SH-SY5Y (cell line): ENCODE data around the gene SEL1L.

ENCODE experiments used
- GATA2 ChIP-seq: IDR thresholded peaks from 2 replicates; pipeline ENCODE4 v1.6.1; 2011; ENCODE audit warnings: mild to moderate bottlenecking, low read depth, low read length
- GATA3 ChIP-seq: IDR thresholded peaks from 2 replicates; pipeline ENCODE4 v1.6.1; 2011; ENCODE audit warnings: low read depth, mild to moderate bottlenecking, low read length, moderate library complexity

DNA sequence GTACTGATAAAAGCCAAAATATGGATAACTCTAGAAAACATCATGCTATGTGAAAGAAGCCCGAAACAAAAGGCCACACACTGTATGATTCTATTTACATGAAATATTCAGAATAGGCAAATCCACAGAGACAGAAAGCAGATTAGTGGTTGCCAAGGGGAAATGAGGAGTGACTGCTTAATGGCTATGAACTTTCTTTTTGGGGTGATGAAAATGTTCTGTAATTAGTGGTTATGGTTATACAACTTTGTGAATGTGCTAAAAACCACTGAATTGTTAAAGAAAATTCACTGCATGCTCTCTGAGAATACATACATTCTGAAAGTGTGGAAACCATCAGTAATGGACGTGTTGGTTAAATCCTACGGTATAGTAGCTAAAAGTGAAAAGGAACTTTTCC is 93.6 kb downstream of the SEL1L start:
- no peak for TF ChIP-seq GATA2
- TF ChIP-seq GATA3, result no peak
